GM19351 (cell line): ENCODE data around the gene ENO2.
A peak's percentile ranks its signal among the peaks of the same experiment; 100 is the strongest.

ENCODE experiments used
- ATAC-seq: cut with Tn5 transposase; IDR thresholded peaks from one replicate; pipeline ENCODE4 v1.9.1; 2021; ENCODE audit warnings: mild to moderate bottlenecking, moderate library complexity; ENCODE audit not compliant: unreplicated experiment

ENO2 gene

DNA sequence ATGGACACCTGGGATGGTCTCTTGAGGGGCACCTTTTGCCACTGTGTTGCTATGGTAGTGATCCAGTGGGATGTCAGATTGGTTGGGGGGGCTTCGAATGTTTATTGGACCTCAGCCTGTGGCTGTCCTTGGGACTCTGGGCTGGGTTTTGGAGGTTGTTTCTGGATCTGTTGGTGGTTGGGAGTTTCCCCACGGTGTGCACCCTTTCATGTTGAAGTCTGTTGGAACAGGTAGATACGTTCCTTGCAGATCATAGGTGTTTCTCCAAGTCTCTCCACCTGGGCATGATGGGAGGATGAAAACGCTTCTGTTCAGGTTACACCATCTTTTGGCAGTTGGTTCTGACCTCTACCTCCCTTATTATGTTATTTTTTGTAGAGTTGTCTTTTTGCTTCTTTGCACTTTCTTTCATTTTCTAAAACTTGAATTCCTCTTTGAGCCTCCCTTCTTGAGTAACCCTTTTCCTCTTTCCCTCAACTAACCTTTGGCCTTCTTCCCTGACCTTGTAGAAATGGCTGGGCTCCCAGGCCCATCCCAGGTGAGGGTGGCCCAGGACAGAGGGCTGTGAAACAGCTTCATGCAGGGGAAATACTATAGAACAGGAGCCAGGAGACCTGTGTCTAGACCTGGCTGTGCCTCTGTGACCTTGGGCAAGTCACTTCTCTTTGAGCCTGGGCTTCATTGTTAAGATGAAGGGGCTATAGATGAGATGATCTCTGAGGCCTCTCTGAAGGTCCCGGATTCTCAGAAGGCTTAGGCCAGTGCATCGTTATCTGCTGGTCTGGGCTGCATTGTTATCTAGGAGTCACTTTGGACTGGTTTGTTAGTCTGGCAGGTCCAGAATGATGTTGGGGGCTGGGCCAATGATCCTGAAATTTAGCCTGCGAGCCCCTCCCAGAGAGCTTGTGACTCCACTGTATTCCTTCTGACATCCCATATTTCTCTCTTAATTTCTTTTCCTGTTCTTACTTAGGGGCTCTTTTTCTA, 15.4 kb downstream of the ENO2 start:
- no peak for ATAC-seq

DNA sequence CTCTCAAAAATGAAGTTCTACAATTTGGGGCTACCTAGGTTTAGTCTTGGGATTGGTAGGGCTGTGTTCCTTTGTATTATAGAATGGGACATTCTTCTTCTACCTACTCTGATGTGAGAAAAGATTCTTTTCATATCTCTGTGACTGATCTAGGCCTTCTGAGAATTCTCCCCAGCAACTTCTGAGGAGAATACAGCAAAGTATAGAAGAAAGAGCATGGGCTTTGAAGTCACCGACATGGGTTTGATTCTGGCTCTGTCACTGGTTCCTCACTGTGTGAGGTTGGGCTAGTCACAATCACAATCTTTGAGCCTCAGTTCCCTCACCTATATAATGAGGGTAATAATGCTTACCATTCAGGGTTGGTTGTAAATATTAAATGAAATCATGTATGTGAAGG, 18.4 kb downstream of the ENO2 start:
- no peak for ATAC-seq

DNA sequence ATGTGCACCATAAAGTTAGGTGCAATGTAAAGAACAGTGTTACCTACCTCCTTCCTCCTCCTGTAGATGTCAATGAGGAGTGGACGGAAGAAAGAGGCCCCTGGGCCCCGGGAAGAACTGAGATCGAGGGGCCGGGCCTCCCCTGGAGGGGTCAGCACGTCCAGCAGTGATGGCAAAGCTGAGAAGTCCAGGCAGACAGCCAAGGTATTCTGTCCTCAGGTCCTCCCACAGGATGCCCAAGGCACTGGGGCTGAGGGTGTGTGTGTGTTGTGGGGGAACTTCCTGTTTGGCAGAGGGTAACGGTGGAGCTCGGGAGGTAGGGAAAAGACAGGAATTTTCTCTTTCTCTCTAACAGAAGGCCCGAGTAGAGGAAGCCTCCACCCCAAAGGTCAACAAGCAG, 19.7 kb downstream of the ENO2 start:
- ATAC-seq, result no peak

DNA sequence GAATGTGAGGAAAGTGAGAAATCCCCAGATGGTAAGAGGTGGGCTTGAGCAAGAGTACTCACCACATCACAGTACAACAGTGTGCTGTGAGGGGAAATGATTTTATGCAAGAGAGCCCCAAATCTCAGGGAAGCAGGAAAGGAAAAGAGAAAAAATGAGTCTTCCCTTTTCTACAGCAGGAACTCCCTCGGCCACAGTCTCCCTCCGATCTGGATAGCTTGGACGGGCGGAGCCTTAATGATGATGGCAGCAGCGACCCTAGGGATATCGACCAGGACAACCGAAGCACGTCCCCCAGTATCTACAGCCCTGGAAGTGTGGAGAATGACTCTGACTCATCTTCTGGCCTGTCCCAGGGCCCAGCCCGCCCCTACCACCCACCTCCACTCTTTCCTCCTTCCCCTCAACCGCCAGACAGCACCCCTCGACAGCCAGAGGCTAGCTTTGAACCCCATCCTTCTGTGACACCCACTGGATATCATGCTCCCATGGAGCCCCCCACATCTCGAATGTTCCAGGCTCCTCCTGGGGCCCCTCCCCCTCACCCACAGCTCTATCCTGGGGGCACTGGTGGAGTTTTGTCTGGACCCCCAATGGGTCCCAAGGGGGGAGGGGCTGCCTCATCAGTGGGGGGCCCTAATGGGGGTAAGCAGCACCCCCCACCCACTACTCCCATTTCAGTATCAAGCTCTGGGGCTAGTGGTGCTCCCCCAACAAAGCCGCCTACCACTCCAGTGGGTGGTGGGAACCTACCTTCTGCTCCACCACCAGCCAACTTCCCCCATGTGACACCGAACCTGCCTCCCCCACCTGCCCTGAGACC, 21.2 kb downstream of the ENO2 start:
- ATAC-seq, result no peak

DNA sequence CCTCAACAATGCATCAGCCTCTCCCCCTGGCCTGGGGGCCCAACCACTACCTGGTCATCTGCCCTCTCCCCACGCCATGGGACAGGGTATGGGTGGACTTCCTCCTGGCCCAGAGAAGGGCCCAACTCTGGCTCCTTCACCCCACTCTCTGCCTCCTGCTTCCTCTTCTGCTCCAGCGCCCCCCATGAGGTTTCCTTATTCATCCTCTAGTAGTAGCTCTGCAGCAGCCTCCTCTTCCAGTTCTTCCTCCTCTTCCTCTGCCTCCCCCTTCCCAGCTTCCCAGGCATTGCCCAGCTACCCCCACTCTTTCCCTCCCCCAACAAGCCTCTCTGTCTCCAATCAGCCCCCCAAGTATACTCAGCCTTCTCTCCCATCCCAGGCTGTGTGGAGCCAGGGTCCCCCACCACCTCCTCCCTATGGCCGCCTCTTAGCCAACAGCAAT, 21.8 kb downstream of the ENO2 start:
- ATAC-seq, result no peak

DNA sequence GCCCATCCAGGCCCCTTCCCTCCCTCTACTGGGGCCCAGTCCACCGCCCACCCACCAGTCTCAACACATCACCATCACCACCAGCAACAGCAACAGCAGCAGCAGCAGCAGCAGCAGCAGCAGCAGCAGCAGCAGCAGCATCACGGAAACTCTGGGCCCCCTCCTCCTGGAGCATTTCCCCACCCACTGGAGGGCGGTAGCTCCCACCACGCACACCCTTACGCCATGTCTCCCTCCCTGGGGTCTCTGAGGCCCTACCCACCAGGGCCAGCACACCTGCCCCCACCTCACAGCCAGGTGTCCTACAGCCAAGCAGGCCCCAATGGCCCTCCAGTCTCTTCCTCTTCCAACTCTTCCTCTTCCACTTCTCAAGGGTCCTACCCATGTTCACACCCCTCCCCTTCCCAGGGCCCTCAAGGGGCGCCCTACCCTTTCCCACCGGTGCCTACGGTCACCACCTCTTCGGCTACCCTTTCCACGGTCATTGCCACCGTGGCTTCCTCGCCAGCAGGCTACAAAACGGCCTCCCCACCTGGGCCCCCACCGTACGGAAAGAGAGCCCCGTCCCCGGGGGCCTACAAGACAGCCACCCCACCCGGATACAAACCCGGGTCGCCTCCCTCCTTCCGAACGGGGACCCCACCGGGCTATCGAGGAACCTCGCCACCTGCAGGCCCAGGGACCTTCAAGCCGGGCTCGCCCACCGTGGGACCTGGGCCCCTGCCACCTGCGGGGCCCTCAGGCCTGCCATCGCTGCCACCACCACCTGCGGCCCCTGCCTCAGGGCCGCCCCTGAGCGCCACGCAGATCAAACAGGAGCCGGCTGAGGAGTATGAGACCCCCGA, 22.5 kb downstream of the ENO2 start:
- no peak for ATAC-seq

DNA sequence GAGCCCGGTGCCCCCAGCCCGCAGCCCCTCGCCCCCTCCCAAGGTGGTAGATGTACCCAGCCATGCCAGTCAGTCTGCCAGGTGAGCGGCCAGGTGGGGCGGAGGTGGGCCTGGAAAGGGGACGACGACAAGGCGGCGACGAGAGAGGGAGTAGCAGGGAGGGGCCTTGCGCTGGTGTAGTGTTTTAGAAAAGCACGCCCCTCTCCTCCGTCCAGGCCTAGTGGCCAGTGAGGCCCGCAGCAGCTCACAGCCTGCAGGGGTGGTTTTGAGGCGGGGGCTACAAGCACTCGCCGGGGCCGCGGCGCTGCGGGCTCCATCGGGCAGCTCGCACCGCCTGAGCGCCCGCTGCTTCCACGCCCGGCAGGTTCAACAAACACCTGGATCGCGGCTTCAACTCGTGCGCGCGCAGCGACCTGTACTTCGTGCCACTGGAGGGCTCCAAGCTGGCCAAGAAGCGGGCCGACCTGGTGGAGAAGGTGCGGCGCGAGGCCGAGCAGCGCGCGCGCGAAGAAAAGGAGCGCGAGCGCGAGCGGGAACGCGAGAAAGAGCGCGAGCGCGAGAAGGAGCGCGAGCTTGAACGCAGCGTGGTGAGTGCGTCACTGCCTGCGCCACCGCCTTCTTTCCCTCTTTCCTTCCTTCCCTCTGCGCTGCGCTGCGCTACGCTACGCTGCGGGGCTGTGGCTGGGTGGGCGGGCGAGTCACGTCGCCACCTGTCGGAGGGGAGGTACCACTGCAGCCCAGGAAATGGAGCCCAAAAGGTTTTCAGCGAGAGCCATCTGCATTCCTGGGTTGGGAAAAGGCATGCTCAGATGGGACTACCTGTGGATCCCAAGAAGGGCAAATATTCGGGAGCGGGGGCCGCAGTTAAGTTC, 23.3 kb downstream of the ENO2 start:
- ATAC-seq, result peak; percentile 86

DNA sequence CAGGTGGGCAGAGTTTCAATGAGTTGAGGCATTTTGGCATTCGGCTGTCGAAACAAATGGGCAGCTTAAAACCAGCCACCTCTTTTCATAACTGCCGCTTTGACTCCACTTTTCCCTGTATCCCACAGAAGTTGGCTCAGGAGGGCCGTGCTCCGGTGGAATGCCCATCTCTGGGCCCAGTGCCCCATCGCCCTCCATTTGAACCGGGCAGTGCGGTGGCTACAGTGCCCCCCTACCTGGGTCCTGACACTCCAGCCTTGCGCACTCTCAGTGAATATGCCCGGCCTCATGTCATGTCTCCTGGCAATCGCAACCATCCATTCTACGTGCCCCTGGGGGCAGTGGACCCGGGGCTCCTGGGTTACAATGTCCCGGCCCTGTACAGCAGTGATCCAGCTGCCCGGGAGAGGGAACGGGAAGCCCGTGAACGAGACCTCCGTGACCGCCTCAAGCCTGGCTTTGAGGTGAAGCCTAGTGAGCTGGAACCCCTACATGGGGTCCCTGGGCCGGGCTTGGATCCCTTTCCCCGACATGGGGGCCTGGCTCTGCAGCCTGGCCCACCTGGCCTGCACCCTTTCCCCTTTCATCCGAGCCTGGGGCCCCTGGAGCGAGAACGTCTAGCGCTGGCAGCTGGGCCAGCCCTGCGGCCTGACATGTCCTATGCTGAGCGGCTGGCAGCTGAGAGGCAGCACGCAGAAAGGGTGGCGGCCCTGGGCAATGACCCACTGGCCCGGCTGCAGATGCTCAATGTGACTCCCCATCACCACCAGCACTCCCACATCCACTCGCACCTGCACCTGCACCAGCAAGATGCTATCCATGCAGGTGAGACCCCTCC, 24.2 kb downstream of the ENO2 start:
- ATAC-seq, result no peak

DNA sequence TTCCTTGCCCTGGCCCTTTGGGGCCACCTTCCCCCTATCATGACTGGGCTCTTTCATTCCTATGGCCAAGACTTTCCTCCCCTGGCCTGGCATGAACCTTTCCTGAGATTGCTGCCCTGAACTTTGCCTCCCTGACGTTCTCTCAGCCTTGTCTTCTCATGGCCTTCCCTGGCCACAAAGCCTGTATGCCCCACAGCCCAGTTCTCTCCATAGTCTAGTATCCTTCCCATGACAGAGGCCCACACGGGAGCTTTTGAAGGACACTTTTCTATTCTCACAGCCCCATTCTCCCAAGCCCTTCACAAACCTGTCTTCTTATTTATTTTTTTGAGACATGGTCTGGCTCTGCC, 24.8 kb downstream of the ENO2 start:
- ATAC-seq, result no peak

DNA sequence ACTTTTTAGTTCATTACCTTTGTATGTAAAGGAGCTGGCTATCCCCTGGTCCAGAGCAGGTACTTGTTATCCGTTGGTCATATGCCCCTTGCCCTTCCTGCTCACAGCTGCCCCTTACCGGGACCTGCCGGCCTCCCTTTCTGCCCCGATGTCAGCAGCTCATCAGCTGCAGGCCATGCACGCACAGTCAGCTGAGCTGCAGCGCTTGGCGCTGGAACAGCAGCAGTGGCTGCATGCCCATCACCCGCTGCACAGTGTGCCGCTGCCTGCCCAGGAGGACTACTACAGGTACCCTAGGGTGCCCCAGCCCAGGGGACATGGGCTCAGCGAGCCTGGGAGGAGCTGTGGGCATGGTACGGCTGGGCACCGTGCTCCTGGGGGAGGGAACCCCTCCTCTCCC, 26.9 kb downstream of the ENO2 start:
- no peak for ATAC-seq

DNA sequence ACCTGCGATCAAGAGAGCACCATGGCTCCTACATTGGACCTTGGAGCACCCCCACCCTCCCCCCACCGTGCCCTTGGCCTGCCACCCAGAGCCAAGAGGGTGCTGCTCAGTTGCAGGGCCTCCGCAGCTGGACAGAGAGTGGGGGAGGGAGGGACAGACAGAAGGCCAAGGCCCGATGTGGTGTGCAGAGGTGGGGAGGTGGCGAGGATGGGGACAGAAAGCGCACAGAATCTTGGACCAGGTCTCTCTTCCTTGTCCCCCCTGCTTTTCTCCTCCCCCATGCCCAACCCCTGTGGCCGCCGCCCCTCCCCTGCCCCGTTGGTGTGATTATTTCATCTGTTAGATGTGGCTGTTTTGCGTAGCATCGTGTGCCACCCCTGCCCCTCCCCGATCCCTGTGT, 27.4 kb downstream of the ENO2 start:
- ATAC-seq, result no peak

DNA sequence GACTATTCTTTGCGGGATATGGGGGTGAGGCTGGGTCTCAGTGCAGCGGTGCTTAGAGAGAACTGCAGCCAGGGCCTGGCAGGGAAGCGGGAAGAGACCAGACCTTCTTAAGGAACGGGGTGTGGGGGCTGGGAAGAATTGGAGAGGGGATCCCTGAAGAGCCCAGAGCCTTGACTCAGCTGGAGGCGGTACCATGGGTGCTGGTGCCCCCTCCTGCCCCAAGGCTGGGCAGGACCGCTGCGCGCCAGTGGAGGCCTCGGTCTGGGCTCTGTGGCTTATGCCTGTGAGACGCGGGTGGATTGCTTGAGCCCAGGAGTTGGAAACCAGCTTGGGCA, 27.9 kb downstream of the ENO2 start:
- no peak for ATAC-seq

DNA sequence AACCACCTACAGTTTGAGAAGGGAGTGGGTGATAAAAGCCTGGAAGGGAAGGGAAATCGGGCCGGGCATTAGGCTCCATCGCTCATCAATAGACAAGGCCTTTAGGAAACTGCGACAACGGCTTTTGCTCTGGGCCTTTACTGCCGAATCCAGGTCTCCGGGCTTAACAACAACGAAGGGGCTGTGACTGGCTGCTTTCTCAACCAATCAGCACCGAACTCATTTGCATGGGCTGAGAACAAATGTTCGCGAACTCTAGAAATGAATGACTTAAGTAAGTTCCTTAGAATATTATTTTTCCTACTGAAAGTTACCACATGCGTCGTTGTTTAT, 29.0 kb downstream of the ENO2 start:
- ATAC-seq, result peak; percentile 18

DNA sequence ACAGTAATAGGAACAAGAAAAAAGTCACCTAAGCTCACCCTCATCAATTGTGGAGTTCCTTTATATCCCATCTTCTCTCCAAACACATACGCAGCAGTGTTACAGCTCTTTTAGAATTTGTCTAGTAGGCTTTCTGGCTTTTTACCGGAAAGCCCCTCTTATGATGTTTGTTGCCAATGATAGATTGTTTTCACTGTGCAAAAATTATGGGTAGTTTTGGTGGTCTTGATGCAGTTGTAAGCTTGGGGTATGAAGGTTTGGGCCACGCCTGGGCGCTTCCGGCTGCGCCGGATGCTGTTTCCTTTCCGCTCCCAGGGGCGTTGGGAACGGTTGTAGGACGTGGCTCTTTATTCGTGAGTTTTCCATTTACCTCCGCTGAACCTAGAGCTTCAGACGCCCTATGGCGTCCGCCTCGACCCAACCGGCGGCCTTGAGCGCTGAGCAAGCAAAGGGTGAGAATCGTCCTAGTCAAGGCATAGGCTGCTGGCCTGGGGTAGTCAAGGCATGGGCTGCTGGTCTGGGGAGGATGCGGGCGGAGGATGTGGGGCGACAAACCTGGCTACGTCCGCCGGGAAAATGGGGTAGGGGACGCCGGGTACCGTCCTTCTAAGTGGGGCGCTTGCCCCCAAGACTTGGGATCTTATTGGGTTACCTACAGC, 29.5 kb downstream of the ENO2 start, which contains the start of the genes C12orf57 and RNU7-1:
Gene C12orf57, plus strand, starts transcription at position 301 of the 659 bp plus-strand sequence. Its CDS starts 100 bp downstream, at position 401.
Gene RNU7-1, plus strand, starts transcription at position 95 of the 659 bp plus-strand sequence.
- ATAC-seq, result peak; percentile 37

DNA sequence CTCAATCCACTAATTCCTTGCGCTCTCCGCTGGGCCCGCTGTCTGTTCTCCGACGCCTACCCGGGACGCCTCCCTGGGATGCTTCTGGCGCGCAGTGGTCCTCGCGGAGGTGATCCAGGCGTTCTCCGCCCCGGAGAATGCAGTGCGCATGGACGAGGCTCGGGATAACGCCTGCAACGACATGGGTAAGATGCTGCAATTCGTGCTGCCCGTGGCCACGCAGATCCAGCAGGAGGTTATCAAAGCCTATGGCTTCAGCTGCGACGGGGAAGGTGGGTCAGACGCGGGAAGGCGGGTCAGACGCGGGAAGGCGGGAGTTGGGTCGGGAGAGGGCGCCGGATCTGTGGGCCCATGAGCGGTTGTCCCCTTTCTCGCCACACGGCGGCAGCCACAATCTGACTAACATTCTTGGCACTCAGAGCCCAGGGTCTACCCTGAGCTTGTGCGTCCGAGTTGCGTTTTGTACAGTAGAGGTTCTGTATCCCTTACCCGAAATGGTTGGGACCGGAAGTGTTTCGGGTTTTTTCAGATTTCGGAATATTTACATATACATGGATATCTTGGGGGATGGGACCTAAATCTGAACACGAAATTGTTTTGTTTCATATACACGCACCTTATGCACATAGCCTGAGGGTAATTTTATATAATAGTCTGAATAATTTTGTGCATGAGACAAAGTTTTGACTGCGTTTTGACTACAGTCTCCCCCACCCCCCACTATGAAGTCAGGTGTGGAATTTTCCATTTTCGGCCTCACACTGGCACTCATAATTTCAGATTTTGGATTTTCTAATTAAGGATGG, 30.2 kb downstream of the ENO2 start:
- ATAC-seq, result peak; percentile 43

DNA sequence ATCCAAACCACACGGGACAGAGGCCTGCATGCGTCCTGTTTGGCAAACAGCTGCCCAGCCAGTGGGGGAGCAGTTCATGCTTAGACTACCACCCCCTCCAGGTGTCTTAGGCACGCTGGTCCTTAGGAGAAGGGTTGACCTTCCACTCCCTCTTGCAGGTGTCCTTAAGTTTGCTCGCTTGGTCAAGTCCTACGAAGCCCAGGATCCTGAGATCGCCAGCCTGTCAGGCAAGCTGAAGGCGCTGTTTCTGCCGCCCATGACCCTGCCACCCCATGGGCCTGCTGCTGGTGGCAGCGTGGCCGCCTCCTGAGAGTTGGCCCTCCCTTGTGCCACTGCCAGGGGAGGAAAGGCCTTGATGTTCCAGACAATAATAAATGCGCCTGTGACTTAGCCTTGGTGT, 31.2 kb downstream of the ENO2 start:
- ATAC-seq, result no peak

DNA sequence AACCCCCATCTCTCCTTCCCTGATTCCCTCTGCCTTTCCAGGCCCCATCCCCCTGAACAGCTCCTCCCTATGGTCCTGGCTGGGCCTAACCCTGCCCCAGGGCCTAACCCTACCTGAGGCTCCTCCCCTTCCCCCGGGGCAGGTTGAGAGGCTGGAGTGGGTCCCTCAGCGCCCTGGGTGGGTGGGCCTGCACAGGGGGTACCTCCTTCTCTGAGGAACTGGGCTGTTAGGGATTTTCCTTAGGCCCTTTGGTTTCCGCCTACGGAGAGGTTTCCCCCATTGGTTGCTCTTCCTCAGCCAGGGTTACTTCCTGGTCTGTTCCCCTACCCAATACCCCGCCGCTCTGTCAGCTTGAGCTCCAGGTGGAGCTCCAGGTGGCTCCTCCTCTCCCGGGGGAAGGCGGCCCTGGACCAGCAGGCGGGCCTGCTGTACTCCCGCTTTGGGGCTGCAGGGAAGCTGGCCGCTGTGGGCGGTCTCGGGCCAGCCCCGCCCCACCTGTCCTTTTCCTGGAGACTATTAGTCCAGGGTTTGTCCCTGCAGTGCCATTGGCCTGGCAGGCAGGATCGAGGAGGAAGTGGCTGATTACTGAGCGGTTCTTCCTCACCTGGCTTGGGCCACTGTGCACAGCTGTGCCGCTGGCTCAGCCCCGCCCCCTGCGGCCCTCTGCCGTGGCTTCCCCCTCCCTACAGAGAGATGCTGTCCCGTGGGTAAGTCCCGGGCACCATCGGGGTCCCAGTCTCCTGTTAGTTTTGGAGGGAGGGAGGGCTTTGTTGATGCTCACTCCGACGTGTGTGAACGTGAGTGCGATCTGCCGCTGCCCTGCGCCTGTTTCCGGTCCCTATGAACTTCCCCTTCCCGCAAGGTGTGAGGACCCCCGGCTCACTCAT, 31.9 kb downstream of the ENO2 start:
- no peak for ATAC-seq
